HG03521 (cell line): ENCODE data around the gene SDK2.

ENCODE experiments used
- ATAC-seq: cut with Tn5 transposase; IDR thresholded peaks from one replicate; pipeline ENCODE4 v1.9.1; 2021; ENCODE audit warnings: mild to moderate bottlenecking, moderate library complexity; ENCODE audit not compliant: unreplicated experiment

The SDK2 gene

DNA sequence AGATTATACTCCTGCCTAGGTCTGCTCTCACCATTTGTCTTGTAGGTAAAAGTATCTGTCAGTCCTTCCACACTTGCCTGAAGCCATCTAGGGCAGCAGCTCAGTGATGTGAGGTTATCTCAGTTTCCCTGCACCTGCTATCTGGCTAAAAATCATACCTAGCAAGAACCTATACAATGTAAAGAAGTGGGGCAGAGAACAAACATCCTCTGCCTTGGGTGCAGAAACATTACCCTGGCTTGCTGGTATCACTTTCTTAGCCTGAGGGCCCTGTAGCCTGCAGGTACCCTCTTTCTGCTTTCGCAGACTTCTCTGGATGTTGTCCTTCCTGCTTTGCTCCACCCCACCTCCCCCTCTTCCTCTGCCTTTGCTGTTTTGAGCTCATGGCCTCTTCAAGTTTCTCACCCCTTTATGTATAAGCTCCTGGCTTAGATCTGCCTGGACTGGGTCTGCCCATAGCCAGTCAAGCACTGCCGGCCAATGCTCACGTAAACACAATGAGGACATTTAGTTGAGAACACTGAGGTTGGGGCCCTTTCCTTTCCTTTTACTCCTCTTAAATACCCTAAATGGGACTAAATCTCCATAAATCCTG lies 8.7 kb upstream of the SDK2 start:
- ATAC-seq = no peak

DNA sequence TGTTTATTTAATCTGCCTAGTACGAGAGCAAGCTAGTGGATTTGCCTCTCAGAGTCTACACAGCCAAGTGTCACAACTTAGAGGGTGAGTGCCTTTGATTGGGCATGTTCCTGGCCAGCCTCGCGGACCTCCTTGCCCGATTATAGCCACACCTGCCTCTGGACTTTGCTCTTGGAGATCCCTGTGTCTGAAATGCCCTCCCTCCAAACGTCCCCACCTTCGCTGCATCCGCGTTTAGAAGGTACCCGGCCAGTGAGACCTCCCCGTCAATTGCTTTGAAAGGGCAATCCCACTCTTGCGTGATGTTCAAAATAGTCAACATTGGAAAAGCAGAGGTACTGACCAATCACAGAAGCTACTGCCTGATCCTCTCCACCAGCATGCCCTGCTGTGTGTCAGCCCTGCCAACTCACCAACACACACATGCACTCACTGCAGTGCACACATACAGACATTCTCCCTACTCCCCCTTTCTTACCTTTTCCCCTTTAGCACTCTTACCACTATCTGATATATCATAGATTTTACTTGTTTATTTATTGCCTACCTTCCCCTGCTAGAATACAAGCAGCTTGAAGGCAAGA lies 6.5 kb upstream of the SDK2 start:
- no peak for ATAC-seq

DNA sequence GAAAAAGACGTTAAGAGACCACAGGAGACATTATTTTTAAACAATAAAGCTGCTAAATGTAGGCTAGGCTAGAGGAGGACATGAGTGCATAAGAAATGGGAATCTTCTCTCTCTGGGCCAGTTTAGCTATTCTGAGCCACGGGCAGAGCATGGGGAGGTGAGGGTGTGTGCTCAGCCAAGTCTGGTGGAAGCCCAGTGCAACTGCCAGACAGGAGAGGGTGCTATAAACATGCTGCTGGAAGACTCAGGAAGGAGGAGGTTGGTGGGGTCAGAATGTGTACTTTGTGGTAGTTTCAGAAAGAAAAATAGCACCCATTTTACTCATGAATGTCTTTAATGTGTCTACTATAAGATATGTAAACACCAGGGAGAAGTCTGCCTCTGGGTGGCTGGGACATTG lies 5.9 kb upstream of the SDK2 start:
- ATAC-seq = no peak

DNA sequence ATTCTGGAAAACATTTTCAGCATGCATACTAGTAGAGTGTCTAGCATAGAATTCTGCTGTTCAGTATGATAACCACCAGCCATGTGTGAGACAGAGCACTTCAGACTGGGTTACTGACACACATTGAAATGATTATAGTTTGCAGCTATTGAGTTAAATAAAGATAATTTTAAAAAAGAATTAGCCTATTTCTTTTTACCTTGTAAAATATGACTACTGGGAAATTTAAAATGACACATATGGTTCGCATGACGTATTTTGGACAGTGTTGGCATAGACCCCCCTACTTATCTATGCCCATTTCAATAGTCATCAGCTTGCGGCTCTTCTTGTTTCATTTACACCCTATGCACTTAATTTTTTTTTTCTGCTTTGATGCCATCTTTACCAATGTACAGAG lies 4.7 kb upstream of the SDK2 start:
- no peak for ATAC-seq

DNA sequence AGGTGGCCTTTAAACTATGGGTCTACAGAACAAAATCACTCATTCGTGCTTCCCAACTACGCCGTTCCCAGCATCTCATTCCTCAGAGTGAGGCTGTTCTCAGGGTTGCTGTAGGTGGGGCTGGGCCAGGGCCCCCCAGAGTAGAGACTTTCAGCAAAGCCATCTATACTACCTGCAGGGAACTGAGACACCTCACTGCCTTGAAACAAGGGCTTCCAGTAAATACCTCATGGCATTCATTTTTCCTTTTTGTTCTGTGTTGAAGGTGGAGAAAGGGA lies 4.2 kb upstream of the SDK2 start:
- ATAC-seq = no peak

DNA sequence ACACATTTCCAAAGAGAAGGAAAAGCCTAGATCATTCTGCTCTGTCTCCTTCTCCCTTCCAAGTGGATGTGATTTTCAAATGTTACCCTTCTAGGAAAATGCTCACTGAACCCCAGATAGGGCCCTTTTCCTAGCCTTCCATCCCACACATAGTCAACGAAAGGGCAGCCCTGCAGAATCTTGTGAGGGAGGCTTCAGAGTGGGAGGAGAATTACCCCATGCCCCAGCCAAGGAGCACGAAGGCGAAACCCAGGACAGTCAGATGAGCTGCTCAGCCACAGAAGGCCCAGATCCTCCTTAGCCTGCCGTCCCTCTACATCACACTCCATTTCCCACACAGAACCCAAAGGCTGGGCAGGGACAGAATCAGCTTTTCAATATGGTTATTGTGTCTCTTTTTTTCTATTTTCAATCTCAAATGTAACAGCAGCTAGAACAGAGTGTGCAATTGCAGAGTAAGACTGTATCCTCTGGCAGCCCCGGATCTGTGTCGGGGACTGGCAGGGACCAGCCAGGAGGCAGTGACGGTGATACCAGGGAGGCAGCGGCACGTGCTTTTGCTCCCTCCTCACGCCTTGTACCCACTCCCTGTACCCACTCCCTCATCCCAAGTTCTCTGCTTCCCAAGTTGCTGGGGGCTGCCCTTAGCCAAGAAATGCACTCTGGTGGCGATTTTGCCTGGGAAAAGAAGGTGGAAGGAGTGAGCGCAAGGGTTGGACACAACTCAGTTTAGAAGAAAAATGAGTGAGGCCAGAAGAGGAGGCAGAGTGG lies 3.7 kb upstream of the SDK2 start:
- ATAC-seq = no peak

DNA sequence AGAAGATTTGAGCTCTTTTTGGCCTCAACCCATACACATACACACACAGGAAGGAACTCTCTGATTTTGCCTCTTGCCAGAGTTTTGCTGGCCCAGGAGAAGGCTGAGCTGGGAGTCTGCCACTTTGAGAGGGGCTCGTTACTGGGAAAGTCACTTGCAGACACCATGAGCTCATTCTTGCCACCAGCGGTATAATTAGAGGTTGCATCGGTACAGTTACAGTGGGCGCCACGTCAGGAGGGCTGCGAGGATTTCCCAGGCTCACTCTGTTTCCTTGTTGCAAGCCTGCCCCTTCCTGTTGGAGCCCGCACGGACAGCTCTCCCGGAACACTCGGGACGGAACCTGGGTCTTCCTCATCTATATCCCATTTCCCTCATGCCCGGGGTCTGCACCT lies 3.1 kb upstream of the SDK2 start:
- no peak for ATAC-seq

DNA sequence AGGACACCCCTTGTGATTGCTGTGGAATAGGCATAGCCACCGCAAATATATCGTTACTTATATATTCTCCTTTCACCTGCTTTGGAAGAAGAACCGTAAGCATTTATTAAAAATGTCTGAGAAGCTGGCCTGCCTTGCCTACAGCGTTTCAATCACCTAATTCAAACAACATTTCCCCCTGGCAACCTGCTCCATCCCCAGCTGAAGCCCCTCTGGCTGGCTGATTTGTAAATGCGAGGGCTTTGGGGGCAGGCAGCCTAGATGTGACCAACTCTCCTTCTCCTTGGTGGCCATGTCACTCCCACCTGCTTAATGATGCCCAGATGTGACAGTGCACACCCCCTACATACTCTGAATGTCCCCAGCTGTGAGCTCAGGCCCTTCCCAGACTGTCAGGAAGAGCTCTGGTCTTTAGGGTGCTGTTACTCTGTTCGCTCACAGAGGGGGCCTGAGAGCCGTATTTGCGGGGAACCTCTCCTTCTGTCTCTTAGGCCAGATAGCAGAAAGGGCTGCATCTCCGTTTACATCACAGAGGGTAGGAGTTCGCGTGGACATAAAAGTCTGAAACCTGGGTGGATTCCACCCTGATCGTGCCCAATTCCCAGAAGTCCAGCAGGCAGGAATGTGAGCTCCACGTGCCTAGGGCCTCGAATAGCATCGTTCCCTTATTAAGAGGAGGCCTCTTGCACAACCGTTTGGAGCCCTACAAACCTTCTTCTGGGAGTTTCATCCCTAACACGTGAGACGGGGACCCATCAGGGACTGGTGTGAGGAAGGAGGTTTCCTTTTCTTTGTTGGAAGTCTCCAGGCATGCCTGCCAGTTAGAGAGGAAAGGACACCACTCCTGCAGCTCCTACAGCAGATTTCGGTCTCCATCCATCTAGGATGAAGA lies 2.4 kb upstream of the SDK2 start:
- no peak for ATAC-seq

DNA sequence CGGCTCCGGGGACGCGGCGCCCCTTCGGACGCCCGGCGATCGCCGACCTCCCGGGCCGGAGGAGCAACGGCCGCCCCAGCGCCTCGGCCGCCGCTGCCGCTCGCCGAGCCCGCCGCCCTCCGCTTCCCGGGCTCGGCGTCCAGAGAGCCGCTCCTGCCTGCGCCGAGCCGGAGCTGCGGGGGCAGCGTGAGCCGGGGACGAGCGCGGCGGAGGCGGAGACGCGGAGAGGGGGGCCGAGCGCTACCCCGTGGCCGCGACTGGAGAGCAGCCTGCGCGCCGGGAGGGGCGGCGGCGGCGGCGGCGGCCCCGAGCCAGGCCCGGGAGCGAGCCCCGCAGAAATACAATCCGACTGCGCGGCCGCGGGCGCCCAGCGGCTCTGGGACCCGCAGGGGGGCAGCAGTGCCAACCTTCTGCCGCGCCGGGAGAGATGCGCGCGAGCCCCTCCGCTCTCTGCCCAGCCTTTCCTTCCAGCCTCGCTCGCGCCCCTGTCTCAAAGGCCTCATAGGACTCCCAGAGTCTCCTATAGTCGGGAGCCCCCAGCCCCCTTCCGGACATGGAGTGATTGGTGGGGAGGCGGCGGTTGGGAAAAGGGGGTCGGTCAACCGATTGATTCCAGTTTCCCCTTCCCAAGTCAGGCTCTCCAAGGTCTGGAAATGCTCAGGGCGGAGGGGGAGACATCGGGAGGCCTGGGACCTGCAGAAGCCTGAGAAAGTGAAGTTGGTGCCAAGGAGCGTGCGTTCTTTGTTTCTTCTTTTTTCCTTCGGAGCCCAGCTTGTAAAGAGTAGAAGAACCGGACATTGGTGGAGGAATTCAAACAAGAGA lies 1.0 kb upstream of the SDK2 start:
- no peak for ATAC-seq

DNA sequence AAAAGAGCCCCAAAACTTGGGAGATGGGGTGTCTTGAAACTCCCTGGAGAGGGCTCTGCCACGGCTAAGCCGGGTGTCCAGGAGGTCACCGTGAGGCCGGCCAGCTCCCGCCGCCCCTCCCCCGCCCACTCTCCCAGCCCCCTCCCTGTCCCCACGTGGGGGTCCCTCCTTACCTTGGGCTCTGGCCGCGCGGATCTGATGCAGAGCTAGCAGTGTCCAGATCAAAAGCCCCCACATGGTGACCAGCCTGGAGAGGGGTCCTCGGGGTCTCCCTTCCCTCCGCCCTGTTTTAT lies 447 bp downstream of the SDK2 start:
- no peak for ATAC-seq

DNA sequence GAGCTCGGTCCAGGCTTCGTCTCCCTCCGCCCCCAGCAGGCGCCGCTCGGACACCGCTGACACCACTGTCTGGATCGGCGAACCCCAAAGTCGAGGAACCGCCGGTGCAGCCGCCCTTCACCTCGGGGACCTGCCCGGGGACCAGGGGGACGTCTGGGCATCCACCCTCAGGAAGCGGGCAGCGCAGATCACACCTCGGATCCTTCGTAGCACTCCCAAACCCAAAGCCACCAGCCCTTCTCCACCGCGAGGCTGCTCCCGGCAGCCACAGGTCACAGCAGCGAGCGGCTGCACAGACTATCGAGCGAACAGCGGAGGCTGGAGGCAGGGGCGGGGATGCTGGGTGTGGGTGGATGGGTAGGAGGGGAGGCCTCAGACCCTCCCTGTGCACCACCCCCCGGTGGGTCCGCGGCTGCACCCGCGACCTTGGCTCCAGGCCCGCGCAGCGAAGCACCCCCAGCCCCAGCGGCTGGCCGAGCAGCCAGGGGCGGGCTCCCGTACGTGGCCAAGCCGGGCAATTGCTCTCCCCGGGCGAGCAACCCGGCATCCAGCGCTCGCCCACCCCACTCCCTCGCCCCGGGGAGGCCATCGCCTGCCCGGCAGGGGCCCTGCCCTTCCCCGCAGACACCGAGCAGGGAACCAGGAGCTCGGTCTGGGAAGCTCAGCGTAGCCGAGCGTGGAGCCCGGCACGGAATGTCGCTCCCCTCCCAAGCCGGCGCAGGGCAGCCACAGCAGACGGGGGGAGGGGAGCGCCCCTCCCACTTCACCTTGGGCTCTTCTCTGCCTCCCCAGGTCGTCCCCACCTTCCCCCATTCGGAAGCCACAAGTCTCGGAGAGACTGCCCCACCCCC lies 1.0 kb downstream of the SDK2 start:
- no peak for ATAC-seq

DNA sequence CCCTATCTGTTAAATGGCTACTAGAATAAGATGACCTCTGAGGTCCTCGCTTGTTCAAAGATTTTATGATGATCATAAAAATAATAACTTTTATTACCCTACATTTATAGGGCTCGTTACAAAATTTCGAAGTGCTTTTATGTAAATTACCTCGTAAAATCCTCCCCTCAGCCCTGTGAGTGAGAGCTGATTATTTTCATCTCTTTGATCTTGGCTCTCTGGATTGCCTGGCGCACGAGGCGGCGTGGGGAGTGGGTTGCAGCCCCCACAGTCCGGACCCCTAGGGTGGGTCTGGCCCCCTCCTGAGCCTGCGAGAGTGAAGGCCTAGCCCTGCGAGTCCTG lies 1.6 kb downstream of the SDK2 start:
- no peak for ATAC-seq

DNA sequence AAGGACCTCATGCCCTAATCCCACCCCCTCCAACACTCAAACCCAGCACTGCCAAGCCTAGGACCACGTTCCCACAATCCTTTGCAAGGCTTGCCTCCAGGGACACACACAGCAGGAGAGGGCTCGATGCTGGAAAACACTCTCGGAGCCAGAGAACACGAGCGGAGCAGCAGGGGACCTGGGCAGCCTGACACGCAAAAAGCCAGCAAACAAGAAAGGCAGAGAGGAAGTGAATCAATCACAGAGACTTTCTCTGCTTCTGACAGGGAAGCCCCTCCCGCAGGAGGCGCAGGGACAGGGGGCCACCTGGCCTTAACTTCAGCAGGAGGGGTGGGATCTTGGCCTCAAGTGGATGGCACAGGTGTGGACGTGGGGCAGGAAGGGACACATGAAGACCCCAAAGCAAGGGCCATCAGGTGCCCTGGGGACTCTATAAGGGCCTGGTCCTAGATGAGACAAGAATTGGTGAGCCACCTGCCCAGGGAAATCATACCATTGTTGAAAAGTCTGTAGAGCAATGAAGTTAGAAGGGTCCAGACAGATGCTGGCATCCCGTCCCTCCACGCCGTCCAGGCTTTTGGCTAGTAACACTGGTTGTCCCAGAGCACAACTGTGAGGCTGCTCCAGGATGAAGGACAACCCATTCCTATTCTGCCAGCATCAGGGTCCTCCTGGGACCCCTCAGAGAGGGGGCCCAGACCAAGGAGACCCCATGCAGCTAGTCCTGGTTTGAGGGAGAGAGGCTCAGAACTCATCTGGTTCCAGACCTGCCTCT lies 2.2 kb downstream of the SDK2 start:
- no peak for ATAC-seq

DNA sequence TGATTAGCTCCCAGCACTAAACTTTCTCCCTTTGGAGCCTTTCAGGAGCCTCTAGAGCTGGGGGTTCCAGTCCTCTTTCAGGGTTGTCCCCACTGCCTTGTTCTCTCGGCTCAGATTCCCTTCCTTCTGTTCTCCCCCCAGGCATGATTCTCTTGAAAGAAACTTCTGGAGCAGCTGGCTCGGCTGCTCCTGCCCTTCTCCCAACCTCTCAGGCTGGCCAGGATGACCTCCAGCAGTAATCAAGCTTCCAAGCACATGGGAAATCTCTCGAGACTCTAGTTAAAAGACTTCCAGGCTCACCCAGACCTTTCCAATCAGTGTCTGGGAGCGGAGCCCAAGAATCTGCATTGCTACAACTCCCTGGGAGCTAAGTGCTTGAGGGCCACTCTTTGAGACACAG lies 3.6 kb downstream of the SDK2 start:
- no peak for ATAC-seq

DNA sequence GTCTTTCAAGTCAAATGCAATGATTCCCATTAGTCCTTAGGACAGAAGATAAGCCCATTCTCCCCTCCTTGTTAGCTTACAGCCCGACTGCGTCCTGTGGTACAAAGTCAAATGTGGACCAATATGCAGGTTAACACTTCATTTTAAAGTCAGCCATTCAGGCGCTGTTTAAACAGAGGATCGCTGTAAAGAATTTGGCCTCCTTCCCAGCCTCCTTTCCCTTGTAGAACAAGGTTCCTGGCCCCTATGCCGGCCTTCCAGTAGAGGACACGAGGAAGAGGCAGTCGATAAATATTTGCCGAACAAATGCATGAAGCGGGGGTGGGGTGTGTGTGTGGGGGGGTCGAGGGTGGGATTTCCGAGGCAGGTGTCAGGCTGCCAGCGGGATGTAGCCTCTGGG lies 4.3 kb downstream of the SDK2 start:
- ATAC-seq = no peak

DNA sequence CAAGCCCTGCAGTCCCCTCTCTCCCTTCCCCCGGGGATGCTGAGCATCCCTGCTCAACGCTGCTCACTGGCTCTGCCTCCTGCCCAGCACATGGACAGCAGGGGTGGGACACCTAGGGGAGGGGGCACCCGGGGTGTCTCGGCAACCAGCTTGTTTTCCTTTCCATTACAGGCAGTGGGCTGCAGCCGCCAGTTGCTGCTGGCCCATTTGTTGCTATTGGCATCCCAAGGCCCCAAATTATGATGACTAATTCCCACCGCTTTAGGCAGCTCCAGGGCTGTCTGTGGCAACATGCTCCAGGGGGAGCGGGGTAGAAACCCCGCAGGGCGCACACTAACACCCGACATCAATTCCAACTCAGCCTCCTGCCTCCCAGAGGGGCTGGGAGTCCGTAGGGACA lies 4.9 kb downstream of the SDK2 start:
- ATAC-seq = no peak

DNA sequence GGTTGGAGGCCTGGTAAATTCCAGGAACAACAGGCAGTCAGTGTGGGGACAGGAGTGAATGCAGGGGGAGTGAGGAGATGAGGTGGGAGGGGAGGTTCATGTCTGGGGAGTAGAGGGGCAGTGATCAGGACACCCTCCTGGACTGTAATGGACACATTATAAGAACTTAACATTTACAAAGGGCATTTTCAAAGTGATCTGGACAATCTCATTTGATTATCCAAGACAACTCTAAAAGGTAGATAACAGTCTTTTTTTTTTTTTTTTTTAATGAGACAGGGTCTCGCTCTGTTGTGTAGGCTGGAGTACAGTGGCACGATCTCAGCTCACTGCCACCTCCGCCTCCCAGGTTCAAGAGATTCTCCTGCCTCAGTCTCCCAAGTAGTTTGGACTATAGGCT lies 5.7 kb downstream of the SDK2 start:
- no peak for ATAC-seq

DNA sequence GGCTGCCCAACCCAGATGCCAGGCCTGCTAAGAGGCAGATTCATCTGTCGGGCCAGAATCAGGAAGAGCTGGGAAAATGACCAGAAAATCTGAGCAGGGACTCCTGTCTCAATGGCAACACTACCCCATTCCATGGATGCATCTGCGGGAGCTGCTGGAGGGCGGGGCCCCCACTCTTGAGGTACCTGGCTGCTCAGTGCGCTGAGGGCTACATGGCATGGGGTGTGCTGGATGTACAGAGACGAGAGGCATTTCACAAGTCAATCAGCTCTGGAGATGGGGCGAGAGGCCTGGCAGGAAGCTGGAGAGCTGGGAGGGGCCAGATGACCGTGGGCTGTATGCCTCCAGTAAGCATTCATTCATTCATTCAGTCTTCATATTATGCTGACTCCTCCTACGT lies 6.4 kb downstream of the SDK2 start:
- ATAC-seq = no peak

DNA sequence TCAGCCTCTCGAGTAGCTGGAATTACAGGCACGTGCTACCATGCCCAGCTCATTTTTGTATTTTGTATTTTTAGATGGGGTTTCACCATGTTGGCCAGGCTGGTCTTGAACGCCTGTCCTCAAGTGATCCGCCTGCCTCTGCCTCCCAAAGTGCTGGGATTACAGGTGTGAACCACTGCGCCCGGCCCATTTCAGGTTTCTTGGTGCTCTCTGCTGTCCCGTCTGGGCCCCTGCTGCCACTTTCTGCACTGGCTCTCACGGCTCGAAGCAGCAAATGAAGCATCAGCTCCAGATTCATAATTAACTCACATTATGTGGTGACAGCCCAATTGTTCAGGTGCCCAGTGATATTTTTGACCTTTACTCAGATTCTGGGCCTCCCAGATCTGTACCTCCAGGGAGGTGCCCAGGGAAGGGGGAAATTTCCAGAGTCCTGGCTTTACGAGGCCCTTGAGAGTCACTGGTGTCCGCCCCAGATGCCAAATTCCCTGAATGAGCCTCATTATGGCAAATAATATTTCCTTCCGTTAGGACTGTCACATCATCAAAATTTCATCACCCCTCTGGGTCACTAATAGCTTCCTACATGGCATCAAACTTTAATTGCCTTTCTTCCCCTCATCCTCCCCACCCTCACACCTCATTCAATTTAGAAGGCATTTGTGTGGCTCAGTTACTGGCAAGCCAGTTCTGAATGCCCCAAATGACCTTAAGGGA lies 9.0 kb downstream of the SDK2 start:
- ATAC-seq = no peak
